HG03045 (cell line): ENCODE measurements around the gene PTPRN2.
"Not testable (repeated sequence)": the region's sequence is repeated elsewhere in the genome, so short reads cannot be mapped to it uniquely, and the experiment has no call there.

Experiments
- ATAC-seq: cut with Tn5 transposase; IDR thresholded peaks from one replicate; pipeline ENCODE4 v1.9.1; 2021; ENCODE audit warnings: mild to moderate bottlenecking, moderate library complexity; ENCODE audit not compliant: unreplicated experiment

The PTPRN2 gene

GRCh38 chr7:157791666-157792065 is 796.0 kb downstream of the PTPRN2 start:
- no peak for ATAC-seq

GRCh38 chr7:157791261-157791660 is 796.4 kb downstream of the PTPRN2 start:
- ATAC-seq: no peak

GRCh38 chr7:157789942-157790341 is 797.7 kb downstream of the PTPRN2 start:
- no peak for ATAC-seq

- no peak for ATAC-seq
These were observed 798.5 kb downstream of the PTPRN2 start for GRCh38 chr7:157789094-157789493.

- no peak for ATAC-seq
These were observed 799.0 kb downstream of the PTPRN2 start for GRCh38 chr7:157788573-157788972.

- no peak for ATAC-seq
These were observed 800.3 kb downstream of the PTPRN2 start for GRCh38 chr7:157787275-157787701.

GRCh38 chr7:157786375-157787274 is 801.0 kb downstream of the PTPRN2 start:
- ATAC-seq: no peak

- ATAC-seq: no peak
These were observed 802.0 kb downstream of the PTPRN2 start for GRCh38 chr7:157785486-157786186.

GRCh38 chr7:157784979-157785441 is 802.6 kb downstream of the PTPRN2 start:
- ATAC-seq: no peak

GRCh38 chr7:157784041-157784835 is 803.4 kb downstream of the PTPRN2 start:
- ATAC-seq: no peak

GRCh38 chr7:157782041-157782440 is 805.6 kb downstream of the PTPRN2 start:
- no peak for ATAC-seq

- ATAC-seq: no peak
These were observed 806.9 kb downstream of the PTPRN2 start for GRCh38 chr7:157780721-157781120.

- ATAC-seq: no peak
These were observed 807.3 kb downstream of the PTPRN2 start for GRCh38 chr7:157780312-157780711.

GRCh38 chr7:157779206-157779605 is 808.4 kb downstream of the PTPRN2 start:
- ATAC-seq: no peak

GRCh38 chr7:157777194-157777762 is 810.3 kb downstream of the PTPRN2 start:
- ATAC-seq: not testable (repeated sequence)

- no peak for ATAC-seq
These were observed 811.9 kb downstream of the PTPRN2 start for GRCh38 chr7:157775560-157776332.

GRCh38 chr7:157775021-157775559 is 812.5 kb downstream of the PTPRN2 start:
- ATAC-seq: no peak

- ATAC-seq: no peak
These were observed 813.1 kb downstream of the PTPRN2 start for GRCh38 chr7:157774495-157774894.

- ATAC-seq: no peak
These were observed 814.3 kb downstream of the PTPRN2 start for GRCh38 chr7:157773361-157773760.
